C4-2B (cell line): ENCODE measurements around the gene TMEM139.

Experiments
- H3K27ac ChIP-seq: fragments of 450-650 bp; 2 replicates; pipeline ENCODE4 v1.5.1; 2017
- CTCF ChIP-seq: fragments of 450-650 bp; conservative IDR thresholded peaks from 2 replicates; pipeline ENCODE4 v1.5.1; 2017; ENCODE audit warnings: mild to moderate bottlenecking
- ZFX ChIP-seq: fragments of 450-650 bp; IDR thresholded peaks from 2 replicates; pipeline ENCODE4 v1.6.1; 2017

The TMEM139 gene

GRCh38 chr7:143240291-143241168, 44.2 kb upstream of the TMEM139 start:
- H3K27ac ChIP-seq = no peak overlapping the region
- TF ChIP-seq ZFX (no peak), CTCF (peak; percentile 99)

GRCh38 chr7:143242306-143242705, 42.5 kb upstream of the TMEM139 start:
- no peak for TF ChIP-seq CTCF
- no peak for TF ChIP-seq ZFX
- no peak overlapping the region for H3K27ac ChIP-seq

- H3K27ac ChIP-seq = no peak overlapping the region
- TF ChIP-seq ZFX (no peak), CTCF (no peak)
These were observed 41.6 kb upstream of the TMEM139 start for GRCh38 chr7:143243111-143243510.

GRCh38 chr7:143243614-143244013, 41.1 kb upstream of the TMEM139 start:
- TF ChIP-seq CTCF (no peak), ZFX (no peak)
- peak overlapping the region; percentile 55; the same call in 1 of the 2 replicates for H3K27ac ChIP-seq

- no peak overlapping the region for H3K27ac ChIP-seq
- no peak for TF ChIP-seq CTCF
These were observed 40.4 kb upstream of the TMEM139 start for GRCh38 chr7:143244321-143244720.

- peak overlapping the region; percentile 30; the same call in 1 of the 2 replicates for H3K27ac ChIP-seq
- TF ChIP-seq ZFX (no peak), CTCF (no peak)
These were observed 39.6 kb upstream of the TMEM139 start for GRCh38 chr7:143245123-143245522.

- H3K27ac ChIP-seq = no peak overlapping the region
- TF ChIP-seq ZFX (no peak), CTCF (no peak)
These were observed 37.4 kb upstream of the TMEM139 start for GRCh38 chr7:143247372-143247771.
